SU-DHL-6 (cell line): Measurements from ENCODE around the gene PTPRN2.

ENCODE experiments used
- H2AFZ ChIP-seq: fragments of 200-600 bp; sonication (generic); 2 replicates; pipeline ENCODE4 v1.6.1; 2014; ENCODE audit warnings: low read depth, mild to moderate bottlenecking, moderate library complexity, mixed read lengths, antibody characterized with exemption, low read length; ENCODE audit not compliant: severe bottlenecking
- H3F3A ChIP-seq: fragments of 200-600 bp; shearing (Covaris generic); 2 replicates; pipeline ENCODE4 v1.6.0; 2016; ENCODE audit warnings: antibody characterized with exemption, mild to moderate bottlenecking; ENCODE audit not compliant: insufficient read depth
- H3K27ac ChIP-seq: fragments of 200-600 bp; sonication (generic); 2 replicates; pipeline ENCODE4 v1.5.1; 2016; ENCODE audit warnings: low read depth, mild to moderate bottlenecking, low read length, moderate library complexity, mixed read lengths
- H3K27me3 ChIP-seq: fragments of 200-600 bp; sonication (generic), shearing (Covaris generic); 2 replicates; pipeline ENCODE4 v1.6.0; 2014; ENCODE audit warnings: mild to moderate bottlenecking, low read length
- H3K36me3 ChIP-seq: fragments of 200-600 bp; sonication (generic); 2 replicates; pipeline ENCODE4 v1.6.1; 2014; ENCODE audit warnings: mild to moderate bottlenecking, low read length, mixed read lengths
- H3K4me2 ChIP-seq: fragments of 300-600, 200-600 bp; shearing (Covaris generic), sonication (generic); 2 replicates; pipeline ENCODE4 v1.6.0; 2014; ENCODE audit warnings: low read length, low read depth, mild to moderate bottlenecking; ENCODE audit not compliant: poor library complexity, severe bottlenecking
- H3K4me3 ChIP-seq: fragments of 200-600 bp; sonication (generic); 2 replicates; pipeline ENCODE4 v1.5.1; 2014; ENCODE audit warnings: antibody characterized with exemption, low read length, mild to moderate bottlenecking, mixed read lengths; ENCODE audit not compliant: insufficient read depth, poor library complexity, severe bottlenecking
- H3K79me2 ChIP-seq: fragments of 200-600 bp; sonication (generic); 2 replicates; pipeline ENCODE4 v1.6.1; 2014; ENCODE audit warnings: mild to moderate bottlenecking, low read length, moderate library complexity; ENCODE audit not compliant: insufficient read depth
- H3K9ac ChIP-seq: fragments of 200-600 bp; sonication (generic); 2 replicates; pipeline ENCODE4 v1.7.0; 2014; ENCODE audit warnings: mild to moderate bottlenecking, low read length
- H3K9me2 ChIP-seq: fragments of 200-600 bp; sonication (generic); replicated peaks from 2 replicates; pipeline ENCODE4 v1.6.1; 2014; ENCODE audit warnings: low read length; ENCODE audit not compliant: insufficient read depth
- H3K9me3 ChIP-seq: fragments of 200-600 bp; sonication (generic); 2 replicates; pipeline ENCODE4 v1.6.1; 2014; ENCODE audit warnings: low read length, mixed read lengths; ENCODE audit not compliant: insufficient read depth
- H4K20me1 ChIP-seq: fragments of 200-600 bp; sonication (generic); 2 replicates; pipeline ENCODE4 v1.6.1; 2014; ENCODE audit warnings: low read depth, mild to moderate bottlenecking, antibody characterized with exemption, low read length, moderate library complexity, mixed read lengths
- EZH2phosphoT487 ChIP-seq: fragments of 200-600 bp; sonication (generic), shearing (Covaris generic); conservative IDR thresholded peaks from 2 replicates; pipeline ENCODE4 v1.6.1; 2018; ENCODE audit warnings: mild to moderate bottlenecking, antibody characterized with exemption, low read length, moderate library complexity, mixed read lengths
- TF ChIP-seq, protein P1 (sequence below): fragments of 200-600 bp; sonication (generic); IDR thresholded peaks from one replicate; pipeline ENCODE4 v1.5.1; 2017; ENCODE audit warnings: antibody characterized with exemption, mild to moderate bottlenecking, low read length, moderate library complexity; ENCODE audit not compliant: insufficient read depth, poor library complexity, severe bottlenecking

Gene PTPRN2

GRCh38 chr7:157900556-157900955 lies 687.1 kb downstream of the PTPRN2 start:
- Histone ChIP-seq H3K27ac (no peak overlapping the region), H3K9me3 (no peaks in the 10 kb centered on the region), H2AFZ (no peak overlapping the region), H3K9me2 (no peaks in the 10 kb centered on the region), H3K36me3 (no peaks in the 10 kb centered on the region), H3K4me2 (no peak overlapping the region), H3K79me2 (no peaks in the 10 kb centered on the region), H3K27me3 (no peaks in the 10 kb centered on the region), H3K4me3 (no peak overlapping the region), H3K9ac (no peak overlapping the region), H4K20me1 (no peaks in the 10 kb centered on the region), H3F3A (no peaks in the 10 kb centered on the region)
- TF ChIP-seq EZH2phosphoT487 = no peak
- TF ChIP-seq, protein P1, sequence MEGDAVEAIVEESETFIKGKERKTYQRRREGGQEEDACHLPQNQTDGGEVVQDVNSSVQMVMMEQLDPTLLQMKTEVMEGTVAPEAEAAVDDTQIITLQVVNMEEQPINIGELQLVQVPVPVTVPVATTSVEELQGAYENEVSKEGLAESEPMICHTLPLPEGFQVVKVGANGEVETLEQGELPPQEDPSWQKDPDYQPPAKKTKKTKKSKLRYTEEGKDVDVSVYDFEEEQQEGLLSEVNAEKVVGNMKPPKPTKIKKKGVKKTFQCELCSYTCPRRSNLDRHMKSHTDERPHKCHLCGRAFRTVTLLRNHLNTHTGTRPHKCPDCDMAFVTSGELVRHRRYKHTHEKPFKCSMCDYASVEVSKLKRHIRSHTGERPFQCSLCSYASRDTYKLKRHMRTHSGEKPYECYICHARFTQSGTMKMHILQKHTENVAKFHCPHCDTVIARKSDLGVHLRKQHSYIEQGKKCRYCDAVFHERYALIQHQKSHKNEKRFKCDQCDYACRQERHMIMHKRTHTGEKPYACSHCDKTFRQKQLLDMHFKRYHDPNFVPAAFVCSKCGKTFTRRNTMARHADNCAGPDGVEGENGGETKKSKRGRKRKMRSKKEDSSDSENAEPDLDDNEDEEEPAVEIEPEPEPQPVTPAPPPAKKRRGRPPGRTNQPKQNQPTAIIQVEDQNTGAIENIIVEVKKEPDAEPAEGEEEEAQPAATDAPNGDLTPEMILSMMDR = no peak

- Histone ChIP-seq H2AFZ (no peak overlapping the region), H3F3A (no peaks in the 10 kb centered on the region), H3K79me2 (no peaks in the 10 kb centered on the region), H3K9ac (no peak overlapping the region), H3K9me2 (no peaks in the 10 kb centered on the region), H3K27me3 (no peaks in the 10 kb centered on the region), H3K9me3 (no peaks in the 10 kb centered on the region), H3K4me3 (no peak overlapping the region), H3K4me2 (no peak overlapping the region), H3K27ac (no peak overlapping the region), H3K36me3 (no peaks in the 10 kb centered on the region), H4K20me1 (no peaks in the 10 kb centered on the region)
- TF ChIP-seq, protein P1 = no peak
- no peak for TF ChIP-seq EZH2phosphoT487
These were observed 687.6 kb downstream of the PTPRN2 start for GRCh38 chr7:157900011-157900410.

GRCh38 chr7:157898802-157899505 lies 688.7 kb downstream of the PTPRN2 start:
- Histone ChIP-seq H4K20me1 (no peaks in the 10 kb centered on the region), H3K9me2 (no peaks in the 10 kb centered on the region), H3K4me3 (no peak overlapping the region), H3K36me3 (no peaks in the 10 kb centered on the region), H3F3A (no peaks in the 10 kb centered on the region), H3K27me3 (no peaks in the 10 kb centered on the region), H2AFZ (no peak overlapping the region), H3K9me3 (no peaks in the 10 kb centered on the region), H3K27ac (no peak overlapping the region), H3K9ac (no peak overlapping the region), H3K79me2 (no peaks in the 10 kb centered on the region), H3K4me2 (no peak overlapping the region)
- TF ChIP-seq EZH2phosphoT487 = no peak
- TF ChIP-seq, protein P1 = no peak
